GM23248 (cell line): ENCODE measurements around the gene SEMA6B.

ENCODE experiments used
- EZH2 ChIP-seq: fragments of 200-600 bp; sonication (generic); IDR thresholded peaks from 2 replicates; pipeline ENCODE4 v1.6.1; 2018; ENCODE audit warnings: antibody characterized with exemption, mild to moderate bottlenecking; ENCODE audit not compliant: insufficient read depth, poor library complexity, severe bottlenecking
- EZH2phosphoT487 ChIP-seq: fragments of 200-600 bp; sonication (generic); IDR thresholded peaks from 2 replicates; pipeline ENCODE4 v1.6.1; 2018; ENCODE audit warnings: antibody characterized with exemption, moderate library complexity, mild to moderate bottlenecking, low read depth; ENCODE audit not compliant: insufficient read depth

DNA sequence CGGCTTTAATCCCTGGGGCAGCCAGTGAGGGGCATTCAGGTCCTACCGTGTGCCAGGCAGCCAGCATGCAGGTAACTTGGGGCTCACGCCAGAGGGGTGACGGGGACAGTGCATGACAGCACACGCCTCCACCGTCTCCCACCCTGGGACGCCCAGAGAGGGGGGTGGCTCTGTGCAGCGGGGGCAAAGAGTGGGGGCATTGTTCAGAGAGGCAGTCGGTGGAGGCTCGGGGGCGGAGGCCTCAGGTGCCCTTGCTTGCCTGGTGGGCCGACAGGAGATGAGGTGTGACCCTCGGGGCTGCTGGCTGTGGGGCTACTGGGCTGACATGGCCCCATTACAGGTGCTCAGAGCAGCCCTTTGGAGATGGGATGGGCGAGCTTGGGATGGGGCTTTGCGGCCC lies 59.6 kb downstream of the SEMA6B start:
- TF ChIP-seq EZH2phosphoT487 (no peak), EZH2 (no peak)
